K562 (cell line): Measurements from ENCODE around the gene ZNF318. TPM values are rescaled to one million over a fixed set of nuclear protein-coding genes. Genes with fewer than 3 reads are reported as not detected.
A peak's percentile ranks its signal among the peaks of the same experiment; 100 is the strongest.

Experiments
- BCLAF1 ChIP-seq, 2 experiments: fragments of 450-650 bp in 1 of 2; IDR thresholded peaks; 2 replicates each; pipeline ENCODE4 v1.6.1; 2011 to 2017; ENCODE audit warnings: low read depth in 2 of 2, antibody characterized with exemption in 1 of 2, borderline replicate concordance in 1 of 2, low read length in 1 of 2, mild to moderate bottlenecking in 1 of 2, mixed read lengths in 1 of 2; ENCODE audit not compliant: control insufficient read depth in 1 of 2
- ETV1 ChIP-seq: fragments of 450-650 bp; conservative IDR thresholded peaks from 2 replicates; pipeline ENCODE4 v1.6.1; 2016; ENCODE audit warnings: missing genetic modification characterization, control low read depth, low read depth, missing compliant biosample characterization
- GATAD2B ChIP-seq: fragments of 450-650 bp; IDR thresholded peaks from 2 replicates; pipeline ENCODE4 v1.6.1; 2017; ENCODE audit warnings: mild to moderate bottlenecking, borderline replicate concordance
- HBP1 ChIP-seq: fragments of 450-650 bp; formaldehyde crosslinking; IDR thresholded peaks from 2 replicates; pipeline ENCODE4 v1.4.0; 2022; ENCODE audit warnings: missing genetic modification characterization
- HDAC8 ChIP-seq: fragments of 450-650 bp; IDR thresholded peaks from 2 replicates; pipeline ENCODE4 v1.6.1; 2016; ENCODE audit warnings: mild to moderate bottlenecking, missing genetic modification characterization, moderate library complexity, missing compliant biosample characterization
- KDM2B ChIP-seq: fragments of 250-450 bp; sonication (Bioruptor Pico); IDR thresholded peaks from 2 replicates; pipeline ENCODE4 v1.8.0; 2021; ENCODE audit warnings: mild to moderate bottlenecking, moderate library complexity
- KLF6 ChIP-seq: fragments of 250-450 bp; sonication (Bioruptor Pico); IDR thresholded peaks from 2 replicates; pipeline ENCODE4 v1.4.0; 2020; ENCODE audit warnings: mild to moderate bottlenecking, moderate library complexity, borderline replicate concordance
- MYNN ChIP-seq, 2 experiments: sonication (generic); formaldehyde crosslinking in 1 of 2; IDR thresholded peaks; 2 replicates each; pipeline versions ENCODE4 v1.5.0 to v1.6.1; 2016 to 2020; ENCODE audit warnings: antibody characterized with exemption in 1 of 2, missing genetic modification reagents in 1 of 2
- NFIC ChIP-seq: fragments of 450-650 bp; IDR thresholded peaks from 2 replicates; pipeline ENCODE4 v1.6.1; 2017; ENCODE audit warnings: mild to moderate bottlenecking, inconsistent platforms
- NFXL1 ChIP-seq: fragments of 450-650 bp; formaldehyde crosslinking; IDR thresholded peaks from 2 replicates; pipeline ENCODE4 v1.4.0; 2021; ENCODE audit warnings: mild to moderate bottlenecking
- POLR2B ChIP-seq: fragments of 450-650 bp; IDR thresholded peaks from 2 replicates; pipeline ENCODE4 v1.6.1; 2018; ENCODE audit warnings: low read depth; ENCODE audit not compliant: partially characterized antibody
- POLR3G ChIP-seq: IDR thresholded peaks from 2 replicates; pipeline ENCODE4 v1.6.1; 2011; ENCODE audit not compliant: insufficient read length, insufficient replicate concordance; ENCODE audit errors: extremely low read depth
- SRSF3 ChIP-seq: fragments of 200-400 bp; formaldehyde crosslinking; IDR thresholded peaks from 2 replicates; pipeline ENCODE4 v1.6.1; 2016; ENCODE audit warnings: mild to moderate bottlenecking, low read length, moderate library complexity; ENCODE audit not compliant: insufficient read depth
- ZNF140 ChIP-seq: fragments of 250-450 bp; sonication (Bioruptor Pico); IDR thresholded peaks from 2 replicates; pipeline ENCODE4 v1.8.0; 2021; ENCODE audit warnings: moderate library complexity, mild to moderate bottlenecking, inconsistent platforms
- ZNF146 ChIP-seq: IDR thresholded peaks from one replicate; pipeline ENCODE4 v1.6.1; 2018; ENCODE audit warnings: missing compliant biosample characterization; ENCODE audit not compliant: unreplicated experiment
- ZNF77 ChIP-seq: fragments of 250-450 bp; sonication (Bioruptor Pico); IDR thresholded peaks from 2 replicates; pipeline ENCODE4 v1.5.0; 2020
- polyA plus RNA-seq, 8 experiments: library from polyadenylated mRNA; depleted of rRNA in 4 of 8; stranded (reverse) in 5 of 8; unstranded in 3 of 8; fragments of >200 nt; fragmentation: Nextera tagmentation in 2 of 8; fragmentation: Illumina TruSeq in 1 of 8; extraction: Ambion mirVana in 2 of 8; extraction: Trizol in 1 of 8; gene quantifications; 2 replicates each; pipeline versions ENCODE4 v1.2.1 to v1.2.3, GENCODE V29; 2011 to 2014; ENCODE audit warnings: inconsistent platforms in 1 of 8, missing spikeins in 1 of 8
- total RNA-seq, 7 experiments: library from RNA; depleted of rRNA in 6 of 7; stranded (reverse); fragments of >200 nt in 6 of 7; fragmentation: Illumina TruSeq in 2 of 7; extraction: Trizol in 2 of 7; gene quantifications; 2 replicates each; pipeline versions ENCODE4 v1.2.1 to v1.2.3, GENCODE V29; 2011 to 2021; ENCODE audit warnings: low replicate concordance in 1 of 7
- TF ChIP-seq, protein P1 (sequence below), 2 experiments: fragments of 450-650 bp in 1 of 2; sonication (generic) in 1 of 2; formaldehyde crosslinking in 1 of 2; IDR thresholded peaks in 1 of 2; conservative IDR thresholded peaks in 1 of 2; 2 replicates each; pipeline versions ENCODE4 v1.6.1 to v1.8.1; 2016 to 2023; ENCODE audit warnings: mild to moderate bottlenecking in 2 of 2, moderate library complexity in 2 of 2, inconsistent platforms in 1 of 2, missing genetic modification reagents in 1 of 2
- TF ChIP-seq, protein P2 (sequence below): fragments of 250-450 bp; sonication (Bioruptor Pico); IDR thresholded peaks from 2 replicates; pipeline ENCODE4 v1.8.0; 2021; ENCODE audit warnings: borderline replicate concordance, mild to moderate bottlenecking, moderate library complexity; ENCODE audit not compliant: poor library complexity, severe bottlenecking
- TF ChIP-seq, protein P3 (sequence below): fragments of 450-650 bp; IDR thresholded peaks from 2 replicates; pipeline ENCODE4 v1.6.1; 2016
- TF ChIP-seq, protein P4 (sequence below): fragments of 250-450 bp; sonication (Bioruptor Pico); IDR thresholded peaks from 2 replicates; pipeline ENCODE4 v1.8.0; 2022; ENCODE audit warnings: moderate library complexity, mild to moderate bottlenecking, inconsistent platforms

The ZNF318 gene
- total and polyA plus RNA-seq, 9 of the 15 experiments (the other 6 are each of a cell fraction or from before 2014, with no cell fraction given) = 3.2 to 19.0 (median 9.2) TPM

DNA sequence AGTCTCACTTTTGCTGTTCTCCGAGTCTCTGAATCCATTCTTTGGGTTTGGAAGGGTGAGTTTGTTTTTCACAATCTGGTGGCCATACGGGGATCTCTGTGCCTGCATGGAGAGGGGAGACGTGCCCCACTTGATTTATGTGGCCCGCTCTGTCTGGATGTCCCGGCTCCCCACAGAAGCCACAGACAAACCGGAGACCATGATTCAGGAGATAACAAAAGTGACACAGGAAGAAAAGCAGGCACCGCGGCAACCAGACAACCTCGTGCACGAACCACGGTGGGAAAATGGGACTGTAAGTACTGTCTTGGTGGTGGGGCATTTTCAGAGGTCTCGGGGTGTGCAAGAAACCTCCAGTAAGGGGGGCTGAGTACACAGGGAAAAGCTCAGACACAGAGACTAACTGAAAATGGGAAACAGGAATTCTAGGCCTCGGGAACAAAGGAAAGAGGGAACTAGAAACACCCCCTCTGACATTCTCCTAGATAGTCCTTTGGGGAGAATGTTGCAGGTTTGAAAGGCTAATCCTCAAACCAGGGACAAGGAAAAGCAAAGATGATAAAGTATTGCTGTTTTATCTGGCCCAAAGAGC is 22.1 kb upstream of the ZNF318 start (continued):
- TF ChIP-seq KDM2B (CRISPR knock-in tag) = 0 out of 2 replicates have a peak, but pooled peaks have one; percentile 71
- TF ChIP-seq, protein P1, sequence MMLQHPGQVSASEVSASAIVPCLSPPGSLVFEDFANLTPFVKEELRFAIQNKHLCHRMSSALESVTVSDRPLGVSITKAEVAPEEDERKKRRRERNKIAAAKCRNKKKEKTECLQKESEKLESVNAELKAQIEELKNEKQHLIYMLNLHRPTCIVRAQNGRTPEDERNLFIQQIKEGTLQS (IDR thresholded peaks at IDR 0.05) = no peak
- TF ChIP-seq, protein P1 (CRISPR knock-in tag; conservative IDR thresholded peaks at IDR 0.05) = no peak
- no peak for TF ChIP-seq ZNF77 (CRISPR knock-in tag)
- TF ChIP-seq, protein P2, sequence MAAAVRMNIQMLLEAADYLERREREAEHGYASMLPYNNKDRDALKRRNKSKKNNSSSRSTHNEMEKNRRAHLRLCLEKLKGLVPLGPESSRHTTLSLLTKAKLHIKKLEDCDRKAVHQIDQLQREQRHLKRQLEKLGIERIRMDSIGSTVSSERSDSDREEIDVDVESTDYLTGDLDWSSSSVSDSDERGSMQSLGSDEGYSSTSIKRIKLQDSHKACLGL (CRISPR knock-in tag) = no peak
- no peak for TF ChIP-seq SRSF3
- no peak for TF ChIP-seq NFXL1 (CRISPR knock-in tag)
- TF ChIP-seq BCLAF1 (IDR thresholded peaks at IDR 0.05; ENCODE audit: borderline replicate concordance in 1 of 2, control insufficient read depth in 1 of 2, low read depth in 2 of 2, low read length in 1 of 2) = no peak
- no peak for TF ChIP-seq ZNF146 (CRISPR knock-in tag)
- TF ChIP-seq ETV1 = peak; percentile 92
- TF ChIP-seq HBP1 (CRISPR knock-in tag) = no peak
- no peak for TF ChIP-seq NFIC
- no peak for TF ChIP-seq HDAC8 (tag)
- TF ChIP-seq POLR2B = no peak
- TF ChIP-seq KLF6 (CRISPR knock-in tag) = no peak
- no peak for TF ChIP-seq POLR3G
- no peak for TF ChIP-seq ZNF140 (CRISPR knock-in tag)
- no peak; the same call in 1 of the 2 replicates for TF ChIP-seq GATAD2B
- TF ChIP-seq, protein P3, sequence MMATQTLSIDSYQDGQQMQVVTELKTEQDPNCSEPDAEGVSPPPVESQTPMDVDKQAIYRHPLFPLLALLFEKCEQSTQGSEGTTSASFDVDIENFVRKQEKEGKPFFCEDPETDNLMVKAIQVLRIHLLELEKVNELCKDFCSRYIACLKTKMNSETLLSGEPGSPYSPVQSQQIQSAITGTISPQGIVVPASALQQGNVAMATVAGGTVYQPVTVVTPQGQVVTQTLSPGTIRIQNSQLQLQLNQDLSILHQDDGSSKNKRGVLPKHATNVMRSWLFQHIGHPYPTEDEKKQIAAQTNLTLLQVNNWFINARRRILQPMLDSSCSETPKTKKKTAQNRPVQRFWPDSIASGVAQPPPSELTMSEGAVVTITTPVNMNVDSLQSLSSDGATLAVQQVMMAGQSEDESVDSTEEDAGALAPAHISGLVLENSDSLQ = peak; percentile 94
- no peak for TF ChIP-seq MYNN (IDR thresholded peaks at IDR 0.05)
- no peak for TF ChIP-seq MYNN (CRISPR knock-in tag; IDR thresholded peaks at IDR 0.05)
- TF ChIP-seq, protein P4, sequence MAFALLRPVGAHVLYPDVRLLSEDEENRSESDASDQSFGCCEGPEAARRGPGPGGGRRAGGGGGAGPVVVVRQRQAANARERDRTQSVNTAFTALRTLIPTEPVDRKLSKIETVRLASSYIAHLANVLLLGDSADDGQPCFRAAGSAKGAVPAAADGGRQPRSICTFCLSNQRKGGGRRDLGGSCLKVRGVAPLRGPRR (CRISPR knock-in tag) = no peak
